Measurements from ENCODE around the gene FRMD6.
"Not testable (repeated sequence)": the region's sequence is repeated elsewhere in the genome, so short reads cannot be mapped to it uniquely, and the experiment has no call there.

FRMD6 gene

DNA sequence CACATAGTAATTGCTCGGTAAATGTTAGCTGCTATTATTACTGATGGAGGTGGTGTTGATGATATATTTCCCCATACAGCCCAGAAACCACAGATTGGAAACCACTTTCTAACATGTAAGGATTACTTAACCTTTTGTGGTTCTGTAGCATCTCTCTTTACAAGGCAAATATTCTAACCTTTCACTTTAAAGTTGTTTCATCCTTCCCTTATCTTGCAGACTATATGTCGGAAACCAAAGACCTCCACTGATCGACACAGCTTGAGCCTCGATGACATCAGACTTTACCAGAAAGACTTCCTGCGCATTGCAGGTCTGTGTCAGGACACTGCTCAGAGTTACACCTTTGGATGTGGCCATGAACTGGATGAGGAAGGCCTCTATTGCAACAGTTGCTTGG is 75.8 kb downstream of the FRMD6 start:
- DNase-seq = no peak

DNA sequence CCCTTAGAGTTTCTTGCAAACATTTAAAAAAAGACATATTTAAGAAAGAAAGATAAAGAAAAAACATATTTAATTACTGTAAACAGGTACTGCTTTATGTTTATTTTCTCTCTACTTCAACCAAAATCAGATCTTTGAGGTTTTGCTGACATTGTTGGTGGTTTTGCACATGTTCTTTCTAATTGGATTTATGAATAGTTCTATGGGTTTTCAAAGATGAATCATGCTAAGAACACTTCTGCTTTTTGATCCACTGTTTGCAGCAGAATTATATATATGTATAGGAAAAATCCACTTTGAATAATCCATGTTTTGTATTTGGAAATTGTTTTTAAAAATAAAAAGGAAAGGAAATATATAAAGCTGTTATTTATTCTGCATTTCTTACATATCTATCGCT is 78.4 kb downstream of the FRMD6 start:
- no peak for DNase-seq

DNA sequence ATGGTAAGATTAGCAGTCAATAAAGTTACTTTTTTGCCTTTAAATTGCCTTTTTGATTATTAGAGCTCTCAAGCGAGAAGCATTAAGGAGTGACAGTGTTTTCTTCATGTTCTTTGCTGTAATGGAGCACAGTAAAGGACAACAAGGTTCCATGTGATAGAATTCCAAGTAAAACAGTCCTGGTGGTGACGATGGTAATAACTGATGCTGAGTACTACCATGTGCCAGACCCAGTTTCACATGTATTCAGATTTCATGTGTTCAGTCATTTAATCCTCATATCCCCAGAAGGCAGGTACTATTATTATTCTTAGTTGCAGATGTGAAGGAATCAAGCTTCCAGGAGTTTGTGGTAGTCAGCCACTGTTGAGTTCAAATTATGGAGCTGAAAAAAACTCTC is 79.0 kb downstream of the FRMD6 start:
- DNase-seq = no peak

DNA sequence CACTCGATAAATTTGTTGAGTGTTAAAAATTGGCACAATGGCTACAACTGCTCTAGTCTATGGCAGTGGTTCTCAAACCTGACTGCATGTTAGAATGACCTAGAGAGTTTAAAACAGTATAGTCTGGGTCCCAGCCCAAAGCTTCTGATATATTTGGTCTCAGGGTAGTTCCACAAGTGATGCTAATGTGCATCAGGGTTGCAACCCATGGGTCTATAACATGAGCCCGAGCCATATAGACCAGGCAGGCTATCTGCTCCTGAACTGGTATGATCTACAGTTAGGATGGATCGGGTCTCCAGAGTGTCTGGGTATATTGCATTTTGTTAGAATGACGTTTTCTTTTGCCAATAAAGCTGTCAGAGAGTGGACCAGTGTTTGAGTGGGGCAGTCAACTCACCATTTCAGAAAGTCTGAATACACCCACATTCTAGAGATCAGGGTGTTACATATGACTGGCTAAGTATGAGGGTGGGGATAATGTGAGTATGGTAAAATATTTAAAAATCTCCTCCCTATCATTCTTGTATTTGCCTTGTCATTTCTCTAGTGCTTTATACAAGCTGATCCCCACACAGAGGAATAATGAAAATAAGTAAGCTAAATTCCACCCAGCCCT is 80.9 kb downstream of the FRMD6 start:
- no peak for DNase-seq

DNA sequence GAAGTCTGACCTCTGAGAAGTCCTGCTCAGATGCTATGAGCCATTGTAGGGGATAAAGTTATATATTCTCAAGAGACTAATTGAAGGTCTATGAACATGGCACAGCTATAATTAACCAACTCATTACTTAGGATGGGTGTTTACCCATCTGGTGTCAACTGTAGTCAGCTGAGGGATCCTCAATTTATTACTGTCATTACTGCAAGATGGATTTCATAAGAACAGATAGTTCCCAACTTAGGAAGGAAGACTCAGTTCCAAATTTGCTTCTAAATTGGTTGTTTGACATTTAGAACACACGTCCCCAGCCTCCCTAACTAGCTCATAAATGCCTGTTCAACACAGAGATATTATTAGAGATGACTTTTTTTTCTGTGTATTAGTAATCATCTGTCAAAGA is 81.4 kb downstream of the FRMD6 start:
- no peak for DNase-seq

DNA sequence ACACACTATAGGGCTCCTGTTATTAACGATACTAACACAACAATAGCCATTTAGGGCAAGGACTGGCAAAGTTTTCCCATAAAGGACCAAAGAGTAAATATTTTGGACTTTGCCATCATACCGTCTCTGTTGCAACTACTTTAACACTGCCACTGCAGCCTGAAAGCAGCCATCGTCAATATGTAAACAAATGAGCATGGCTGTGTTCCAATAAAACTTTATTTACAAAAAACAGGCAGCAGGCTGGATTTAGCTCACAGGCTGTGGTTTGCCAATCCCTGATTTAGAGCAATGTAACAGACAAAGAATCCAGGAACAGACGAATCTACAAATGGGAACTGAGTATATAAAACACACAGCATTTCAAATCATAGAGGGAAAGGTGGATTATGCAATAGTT is 84.1 kb downstream of the FRMD6 start:
- DNase-seq = no peak

DNA sequence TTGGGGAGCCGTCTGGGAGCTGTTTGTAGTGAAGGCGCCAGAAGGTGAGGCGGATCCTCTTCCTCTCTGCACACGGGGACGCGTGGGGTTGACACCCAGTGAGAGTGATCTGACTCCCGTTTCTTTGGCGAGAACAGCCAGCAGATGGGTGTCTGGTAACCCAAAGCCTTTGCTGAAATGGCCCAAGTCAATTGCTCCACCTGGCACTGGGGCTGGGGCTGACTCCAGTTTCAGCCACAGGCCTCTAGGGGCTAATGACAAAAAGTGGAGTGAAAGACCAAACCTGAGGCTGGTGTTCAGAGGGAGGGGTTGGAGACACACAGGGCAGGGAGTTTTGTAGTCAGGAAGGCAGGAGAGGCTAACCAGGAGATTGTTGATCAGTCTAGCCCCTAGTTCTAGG is 87.0 kb downstream of the FRMD6 start:
- DNase-seq = no peak

DNA sequence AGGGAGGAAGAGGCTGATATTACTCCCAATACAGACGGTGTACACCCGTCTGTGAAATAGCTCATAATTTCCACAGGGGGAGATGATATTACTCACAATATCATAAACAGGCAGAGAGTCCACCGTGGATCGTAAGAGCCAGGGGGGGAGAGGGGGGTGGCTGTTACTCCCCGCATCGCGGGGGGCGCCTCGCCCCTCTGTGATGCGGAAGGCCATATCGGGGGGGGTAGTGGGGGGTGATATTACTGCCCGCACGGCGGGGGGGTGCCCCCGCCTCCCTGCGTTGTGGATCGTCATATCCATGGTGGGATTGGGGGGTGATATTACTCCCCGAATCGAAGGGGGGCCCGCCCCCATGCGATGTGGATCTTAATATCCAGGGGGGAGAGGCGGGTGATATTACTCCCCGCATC is 91.9 kb downstream of the FRMD6 start:
- no peak for DNase-seq

DNA sequence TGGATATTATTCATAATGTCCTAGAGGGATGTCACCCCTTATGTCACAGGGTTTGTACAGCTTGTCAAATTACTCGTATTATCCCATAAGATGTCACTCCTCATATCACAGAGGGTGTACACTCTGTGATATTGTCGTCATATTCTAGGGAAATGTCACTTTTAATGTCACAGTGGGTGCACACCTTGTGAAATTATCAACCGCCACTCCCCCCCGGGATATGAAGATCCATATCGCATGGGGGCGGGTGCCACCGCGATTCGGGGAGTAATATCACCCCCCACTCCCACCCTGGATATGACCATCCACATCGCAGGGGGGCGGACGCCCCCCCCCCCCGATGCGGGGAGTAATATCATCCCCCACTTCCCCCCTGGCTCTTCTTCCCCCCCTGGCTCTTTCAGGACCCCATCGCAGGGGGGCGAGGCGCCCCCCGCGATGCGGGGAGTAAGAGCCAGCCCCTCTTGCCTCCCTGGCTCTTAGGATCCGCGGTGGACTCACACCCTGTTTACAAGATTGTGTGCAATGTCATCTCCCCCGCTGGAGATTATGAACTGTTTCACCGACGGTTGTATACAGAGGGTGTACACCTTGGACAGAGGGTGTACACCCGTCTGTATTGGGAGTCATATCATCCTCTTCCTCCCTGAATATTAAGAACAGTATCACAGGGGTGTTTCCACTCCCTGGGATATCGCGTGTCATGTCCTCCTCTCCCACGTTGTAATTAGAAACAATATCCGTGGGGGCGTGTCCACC is 92.8 kb downstream of the FRMD6 start:
- DNase-seq = no peak

DNA sequence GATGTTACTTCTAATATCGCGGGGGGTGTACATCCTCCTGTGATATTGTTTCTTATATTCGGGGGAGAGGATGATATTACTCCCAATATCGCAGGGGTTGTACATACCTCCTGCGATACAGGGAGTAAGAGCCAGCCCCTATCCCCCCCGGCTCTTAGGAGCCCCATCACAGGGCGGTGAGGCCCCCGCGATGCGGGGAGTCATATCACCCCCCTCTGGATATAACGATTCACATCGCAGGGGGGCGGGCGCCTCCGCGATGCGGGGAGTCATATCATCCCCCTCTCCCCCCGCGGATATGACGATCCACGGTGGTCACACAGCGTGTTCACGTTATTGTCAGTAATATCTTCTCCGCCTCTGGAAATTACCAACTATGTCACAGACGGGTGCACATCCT is 95.1 kb downstream of the FRMD6 start:
- DNase-seq = not testable (repeated sequence)

DNA sequence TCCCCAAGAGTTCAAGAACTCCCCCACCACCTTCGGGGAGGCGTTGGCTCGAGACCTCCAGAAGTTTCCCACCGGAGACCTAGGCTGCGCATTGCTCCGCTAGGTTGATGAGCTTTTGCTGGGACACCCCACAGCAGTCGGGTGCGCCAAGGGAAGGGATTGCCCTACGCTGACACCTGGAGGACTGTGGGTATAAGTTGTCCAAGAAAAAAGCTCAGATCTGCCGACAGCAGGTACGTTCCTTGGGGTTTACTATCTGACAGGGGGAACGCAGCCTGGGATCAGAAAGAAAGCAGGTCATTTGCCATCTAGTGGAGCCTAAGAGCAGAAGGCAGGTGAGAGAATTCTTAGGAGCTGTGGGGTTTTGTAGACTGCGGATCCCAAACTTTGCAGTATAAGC is 98.8 kb downstream of the FRMD6 start:
- DNase-seq = no peak

DNA sequence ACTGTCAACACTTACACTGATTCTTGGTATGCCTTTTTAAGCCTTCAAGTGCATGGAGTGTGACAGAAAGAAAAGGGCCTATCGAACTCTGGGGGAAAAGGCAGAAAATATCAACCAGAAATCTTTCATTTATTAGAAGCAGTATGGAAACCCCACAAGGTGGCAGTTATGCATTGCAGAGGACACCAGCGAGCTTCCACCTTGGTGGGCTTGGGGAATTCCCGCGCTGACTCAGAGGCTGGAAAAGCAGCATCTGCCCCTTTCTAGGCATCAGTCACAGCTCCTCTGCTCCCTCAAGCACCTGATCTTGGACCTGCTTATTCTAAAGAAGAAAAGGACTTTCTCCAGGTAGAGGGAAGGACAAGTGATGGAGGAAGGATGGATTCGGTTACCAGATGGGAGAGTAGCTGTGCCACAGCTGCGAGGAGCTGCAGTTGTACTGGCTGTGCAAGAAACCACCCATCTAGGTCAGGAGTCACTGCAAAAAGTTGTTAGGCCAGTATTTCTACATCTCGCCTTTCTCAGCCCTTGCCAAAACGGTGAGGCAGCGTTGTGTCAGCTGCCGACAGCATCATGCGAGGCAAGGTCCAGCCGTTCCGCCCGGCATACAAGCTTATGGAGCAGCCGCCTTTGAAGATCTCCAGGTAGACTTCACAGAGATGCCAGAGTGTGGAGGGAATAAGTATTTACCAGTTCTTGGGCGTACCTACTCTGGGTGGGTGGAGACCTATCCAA is 100.1 kb downstream of the FRMD6 start:
- not testable (repeated sequence) for DNase-seq

DNA sequence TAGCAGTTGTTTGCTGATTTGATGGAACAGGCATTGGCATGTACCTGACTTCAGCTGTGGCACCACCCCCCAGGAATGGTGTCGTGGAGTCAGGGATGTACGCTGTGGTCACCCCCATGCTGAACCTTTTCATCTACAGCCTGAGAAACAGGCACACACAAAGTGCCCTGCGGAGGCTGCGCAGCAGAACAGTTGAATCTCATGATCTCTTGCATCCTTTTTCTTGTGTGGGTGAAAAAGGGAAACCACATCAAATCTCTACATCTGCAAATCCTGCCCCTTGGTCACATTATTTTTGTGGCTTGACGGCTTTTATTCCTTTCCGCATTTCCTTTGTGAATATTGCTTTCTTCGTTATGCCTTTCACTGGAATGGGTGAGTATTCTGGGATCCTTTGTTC is 106.0 kb downstream of the FRMD6 start:
- DNase-seq = not testable (repeated sequence)

DNA sequence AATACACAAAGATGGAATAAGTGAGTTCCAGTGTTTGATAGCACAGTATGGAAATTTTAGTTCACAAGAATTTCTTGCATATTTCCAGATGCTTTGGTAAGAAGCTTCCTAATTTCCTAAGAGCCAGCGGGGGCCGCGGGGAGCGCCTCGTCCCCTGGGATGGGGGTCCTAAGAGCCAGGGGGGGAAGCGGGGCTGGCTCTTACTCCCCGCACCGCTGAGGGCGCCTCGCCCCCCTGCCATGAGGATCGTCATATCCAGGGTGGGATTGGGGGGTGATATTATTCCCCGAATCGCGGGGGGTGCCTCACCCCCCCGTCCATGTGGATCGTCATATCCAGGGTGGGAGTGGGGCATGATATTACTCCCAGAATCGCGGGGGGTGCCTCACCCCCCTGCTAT is 108.2 kb downstream of the FRMD6 start:
- no peak for DNase-seq

DNA sequence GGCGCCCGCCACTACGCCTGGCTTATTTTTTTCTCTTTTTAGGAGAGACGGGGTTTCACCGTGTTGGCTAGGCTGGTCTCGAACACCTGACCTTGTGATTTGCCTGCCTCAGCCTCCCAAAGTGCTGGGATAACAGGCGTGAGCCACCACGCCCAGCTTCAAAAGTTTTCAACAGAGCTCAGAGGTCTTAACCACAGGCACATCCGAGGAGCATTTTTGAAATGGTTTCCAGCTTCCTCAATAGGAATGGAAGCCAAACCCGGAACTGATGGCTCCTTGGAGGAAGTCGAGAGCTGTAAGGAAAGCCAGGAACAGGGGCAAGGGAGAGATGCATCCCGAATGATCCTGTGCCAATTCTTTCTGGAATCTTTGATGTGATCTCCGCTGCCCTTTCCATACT is 114.0 kb downstream of the FRMD6 start:
- DNase-seq = not testable (repeated sequence)

DNA sequence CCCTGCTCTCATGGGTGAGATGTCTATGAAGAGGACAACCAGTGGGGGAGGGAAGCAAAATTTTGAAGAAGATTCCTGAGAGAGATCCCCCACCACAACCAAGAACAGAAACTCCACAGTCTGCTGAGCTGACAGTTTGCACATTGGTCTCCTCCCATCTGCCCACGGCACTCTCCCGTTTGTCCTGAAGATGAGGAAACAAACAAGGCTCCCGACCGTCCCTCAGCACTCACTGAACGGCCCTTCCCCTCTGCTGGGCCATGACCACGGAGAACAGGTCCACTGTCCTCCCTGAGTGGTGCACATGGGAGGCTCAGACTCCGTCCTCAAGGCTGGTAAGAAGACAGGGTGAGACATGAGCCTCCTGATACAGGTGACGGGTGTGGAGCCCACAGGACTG is 114.9 kb downstream of the FRMD6 start:
- not testable (repeated sequence) for DNase-seq

DNA sequence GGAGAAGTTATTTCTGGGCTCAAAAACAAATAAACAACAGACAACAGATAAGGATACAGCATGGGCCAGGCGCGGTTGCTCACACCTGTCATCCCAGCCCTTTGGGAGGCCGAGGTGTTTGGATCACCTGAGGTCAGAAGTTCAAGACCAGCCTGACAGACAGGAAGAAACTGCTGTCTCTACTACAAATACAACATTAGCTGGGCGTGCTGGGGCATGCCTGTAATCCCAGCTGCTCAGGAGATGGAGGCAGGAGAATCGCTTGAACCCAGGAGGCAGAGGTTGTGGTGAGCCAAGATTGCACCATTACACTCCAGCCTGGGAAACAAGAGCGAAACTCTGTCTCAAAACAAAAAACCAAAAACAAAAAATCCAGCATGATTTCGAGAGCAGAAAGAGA is 117.6 kb downstream of the FRMD6 start:
- not testable (repeated sequence) for DNase-seq

DNA sequence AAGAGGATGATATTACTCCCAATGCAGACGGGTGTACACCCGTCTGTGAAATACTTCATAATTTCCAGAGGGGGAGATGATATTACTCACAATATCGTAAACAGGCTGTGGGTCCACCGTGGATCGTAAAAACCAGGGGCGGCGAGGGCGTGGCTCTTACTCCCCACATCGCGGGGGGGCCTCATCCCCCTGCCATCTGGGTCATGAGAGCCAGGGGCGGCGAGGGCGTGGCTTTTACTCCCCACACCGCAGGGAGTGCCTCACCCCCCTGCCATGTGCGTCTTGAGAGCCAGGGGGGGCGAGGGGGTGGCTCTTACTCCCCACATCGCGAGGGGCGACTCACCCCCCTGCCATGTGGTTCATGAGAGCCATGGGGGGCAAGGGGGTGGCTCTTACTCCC is 122.5 kb downstream of the FRMD6 start:
- no peak for DNase-seq

DNA sequence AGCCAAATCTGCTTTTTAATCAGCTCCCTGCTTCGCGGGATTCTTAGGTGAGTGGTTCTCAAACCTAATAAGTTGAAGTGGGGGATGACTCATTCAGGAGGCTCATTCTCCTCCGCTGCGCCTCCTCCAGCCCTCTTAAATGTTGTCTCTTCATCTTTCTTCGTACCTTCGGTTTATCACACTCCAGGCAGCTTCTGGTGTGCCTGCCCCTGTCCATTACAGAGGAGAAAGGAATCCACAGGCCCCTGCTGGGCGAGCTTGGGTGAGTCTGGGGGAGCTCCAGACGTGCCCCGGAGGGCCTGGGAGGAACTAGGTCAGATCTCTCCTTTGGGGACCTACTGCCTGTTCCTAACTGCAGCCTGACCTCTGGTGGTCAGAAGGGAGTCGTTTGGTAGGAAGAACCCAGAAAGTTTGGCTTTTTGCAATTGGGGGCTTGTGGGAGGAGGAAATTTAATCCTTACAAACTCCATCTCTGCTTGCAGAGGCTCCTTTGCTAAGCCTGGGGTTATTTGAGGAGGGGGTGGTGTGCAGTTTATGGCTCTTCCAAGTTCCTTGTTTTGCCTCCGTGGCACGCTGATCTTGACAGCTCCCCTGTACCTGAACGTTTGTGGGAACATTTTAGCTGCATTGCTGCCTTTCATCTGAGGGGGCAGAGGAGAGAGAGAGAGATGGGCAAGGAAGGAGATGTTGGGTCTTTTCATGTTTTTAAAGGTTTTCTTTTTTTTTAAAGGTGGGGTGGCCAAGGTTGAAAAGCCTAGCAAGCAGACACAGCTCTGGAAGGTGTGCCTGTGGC is 124.6 kb downstream of the FRMD6 start:
- no peak for DNase-seq

DNA sequence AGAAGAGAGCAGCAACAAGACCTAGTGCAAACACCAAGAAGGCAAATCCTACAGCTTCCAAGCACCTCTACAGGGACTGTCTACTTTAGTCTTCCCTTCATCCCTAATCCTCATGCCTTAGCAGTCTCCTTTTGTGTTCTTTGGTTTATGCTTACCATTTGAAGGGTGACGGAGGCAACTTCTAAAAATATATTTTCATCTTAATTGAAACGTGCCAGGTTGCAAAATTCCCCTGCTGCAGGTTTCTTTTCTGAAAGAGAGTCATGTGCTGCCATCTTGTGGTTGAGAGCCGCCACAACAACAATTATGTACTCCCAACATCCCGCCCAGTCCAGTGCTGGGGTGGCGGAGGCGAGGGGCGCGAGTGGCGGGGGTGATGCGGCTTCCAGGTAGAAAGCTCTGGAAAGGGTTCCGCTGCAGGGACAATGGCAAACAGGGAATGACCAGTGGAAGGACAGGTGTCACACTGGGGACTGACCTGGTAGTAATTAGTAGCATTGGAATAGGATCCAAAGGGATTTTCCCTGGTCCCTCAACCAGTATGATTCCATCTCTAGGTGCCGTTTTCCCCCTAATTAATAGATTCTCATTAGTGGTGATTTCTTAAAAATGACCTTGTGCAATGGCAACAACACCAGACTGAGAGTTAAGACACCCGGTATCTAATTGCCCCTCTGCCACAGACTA is 128.4 kb downstream of the FRMD6 start:
- peak; percentile 61 for DNase-seq

All from KG1 (cell line).